GM21737 (cell line): ENCODE results near the gene MEST.
"Not testable (repeated sequence)": the region's sequence is repeated elsewhere in the genome, so short reads cannot be mapped to it uniquely, and the experiment has no call there.

Experiments used
- ATAC-seq: cut with Tn5 transposase; IDR thresholded peaks from one replicate; pipeline ENCODE4 v1.9.1; 2021; ENCODE audit warnings: mild to moderate bottlenecking, moderate library complexity; ENCODE audit not compliant: unreplicated experiment

The MEST gene

GRCh38 chr7:130483031-130483430 is 8.9 kb upstream of the MEST start:
- ATAC-seq, result no peak

DNA sequence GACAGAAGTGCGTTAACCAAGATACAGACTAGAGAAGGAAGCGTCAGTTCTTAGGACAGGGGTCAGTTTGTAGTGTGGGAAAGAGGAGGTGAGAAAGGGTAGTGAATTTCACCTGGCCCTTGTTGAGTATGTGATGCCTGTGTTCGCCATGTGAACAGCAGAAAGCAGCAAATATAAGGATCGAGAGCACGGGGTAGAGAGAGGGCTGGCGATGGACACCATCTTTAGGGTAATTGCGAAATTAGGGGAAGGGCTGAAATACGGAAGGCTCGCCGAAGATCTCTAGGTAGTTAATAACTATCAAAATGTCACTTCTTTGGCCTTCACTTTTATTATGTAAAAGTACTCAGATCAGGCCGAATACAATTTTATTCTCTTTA is 6.2 kb upstream of the MEST start:
- ATAC-seq, result no peak

- no peak for ATAC-seq
These were observed 5.6 kb upstream of the MEST start for GRCh38 chr7:130486114-130486953.

- ATAC-seq, result no peak
These were observed 4.9 kb upstream of the MEST start for GRCh38 chr7:130486954-130487436.

DNA sequence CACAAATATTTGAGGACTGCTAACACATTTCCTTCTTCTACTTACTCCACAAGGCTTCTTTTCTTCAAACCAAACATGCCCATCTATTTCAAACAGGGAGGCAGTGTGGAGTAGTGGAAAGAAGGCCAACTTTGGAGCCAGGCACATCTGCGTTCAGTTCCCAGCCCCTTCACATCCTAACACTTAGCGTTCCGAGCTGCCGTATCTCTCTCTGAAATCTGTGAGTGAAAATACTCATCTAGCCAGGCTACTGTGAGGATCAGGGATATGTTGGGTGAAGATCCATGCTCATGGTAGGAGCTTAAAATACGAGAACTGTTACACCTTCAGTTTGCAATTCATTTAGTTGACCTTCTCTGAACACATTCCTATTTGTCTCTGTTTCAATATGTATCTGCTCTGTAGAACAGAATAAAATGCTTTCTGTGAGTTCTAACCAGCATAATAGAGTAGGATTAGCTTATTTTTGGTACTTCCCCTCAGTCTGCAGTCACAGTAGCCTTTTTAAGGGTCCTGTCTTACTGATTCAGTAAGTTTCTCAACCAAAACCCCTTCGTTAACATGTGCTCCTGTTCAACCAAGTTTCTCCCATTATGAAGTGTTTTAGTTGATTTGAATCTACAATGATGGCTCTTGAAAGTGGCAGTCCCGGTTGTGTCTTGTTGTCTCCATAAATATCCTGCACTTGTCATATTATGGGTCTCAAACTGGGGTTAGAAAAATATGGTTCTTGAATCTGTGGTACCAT is 3.3 kb upstream of the MEST start:
- no peak for ATAC-seq

GRCh38 chr7:130489140-130489983 is 2.5 kb upstream of the MEST start:
- ATAC-seq, result no peak

GRCh38 chr7:130490311-130490791 is 1.5 kb upstream of the MEST start:
- no peak for ATAC-seq

- no peak for ATAC-seq
These were observed 739 bp upstream of the MEST start for GRCh38 chr7:130490888-130491804.

DNA sequence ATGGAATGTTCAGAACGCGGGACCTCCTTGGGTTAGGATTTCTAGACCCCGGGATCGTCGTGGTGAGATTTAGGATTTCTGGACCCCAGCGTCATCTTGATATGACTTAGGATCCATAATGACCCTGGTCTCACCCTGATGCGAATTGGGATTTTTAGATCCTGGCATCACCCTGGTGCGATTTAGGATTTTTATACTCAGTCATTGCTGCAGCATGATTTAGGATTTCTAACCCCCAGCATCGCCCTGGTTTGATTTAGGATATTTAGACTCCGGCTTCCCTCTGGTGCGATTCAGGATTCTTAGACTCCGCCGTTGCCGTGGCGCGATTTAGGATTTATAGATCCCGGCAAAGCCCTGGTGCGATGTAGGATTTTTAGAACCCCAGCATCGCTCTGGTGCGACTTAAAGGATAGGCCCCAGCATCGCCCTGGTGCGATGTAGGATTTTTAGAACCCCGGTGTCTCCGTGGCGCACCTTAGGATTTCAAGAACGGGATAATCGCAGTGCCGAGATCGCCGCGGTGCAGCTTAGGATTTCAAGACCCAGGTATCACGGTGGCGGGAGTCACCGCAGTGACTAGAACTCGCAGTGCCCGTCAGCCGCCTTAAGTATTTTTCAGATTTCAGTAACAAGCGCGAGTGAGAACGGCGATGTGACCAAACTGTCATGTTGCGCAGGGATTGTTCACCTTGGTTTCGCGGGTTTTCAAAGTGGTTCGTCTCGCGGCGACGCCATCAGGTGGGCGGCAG is 814 bp downstream of the MEST start:
- no peak for ATAC-seq

- no peak for ATAC-seq
These were observed 1.5 kb downstream of the MEST start for GRCh38 chr7:130493275-130493873.

DNA sequence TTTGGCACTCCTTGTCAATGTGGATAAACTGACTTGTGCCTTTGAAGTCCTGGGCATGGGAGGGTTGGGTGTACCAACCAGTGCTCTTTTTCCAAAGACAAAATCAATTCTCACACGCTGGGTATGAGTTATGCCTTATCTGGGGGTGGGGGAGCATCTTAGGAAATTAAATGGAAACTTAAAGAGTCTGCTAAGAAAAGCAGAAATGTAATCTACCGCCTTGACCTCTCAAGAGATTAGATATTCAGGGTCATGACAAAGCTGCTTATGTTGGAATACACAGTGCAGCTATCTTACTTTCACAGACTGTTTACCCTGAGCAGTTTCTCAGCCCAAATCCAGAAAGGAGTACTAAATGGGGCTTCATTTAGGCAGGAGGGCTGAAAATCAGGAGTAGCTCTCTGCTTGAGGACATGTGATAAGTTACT is 2.6 kb downstream of the MEST start:
- ATAC-seq, result no peak

DNA sequence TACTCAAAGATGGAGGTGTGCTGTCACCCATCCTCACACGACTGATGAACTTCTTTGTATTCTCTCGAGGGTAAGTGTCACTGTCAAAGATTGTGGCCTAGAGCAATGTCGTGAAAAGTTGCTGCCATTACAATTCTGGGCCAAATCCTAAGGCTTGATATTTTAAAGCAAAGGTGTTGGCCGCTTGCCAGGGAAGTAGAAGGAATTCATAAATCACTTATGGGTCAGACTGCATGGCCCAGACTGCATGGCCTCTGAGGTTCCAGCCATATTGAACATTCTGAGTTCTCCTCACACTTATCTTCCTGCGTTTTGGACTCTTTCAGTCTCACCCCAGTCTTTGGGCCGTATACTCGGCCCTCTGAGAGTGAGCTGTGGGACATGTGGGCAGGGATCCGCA is 8.6 kb downstream of the MEST start:
- no peak for ATAC-seq

DNA sequence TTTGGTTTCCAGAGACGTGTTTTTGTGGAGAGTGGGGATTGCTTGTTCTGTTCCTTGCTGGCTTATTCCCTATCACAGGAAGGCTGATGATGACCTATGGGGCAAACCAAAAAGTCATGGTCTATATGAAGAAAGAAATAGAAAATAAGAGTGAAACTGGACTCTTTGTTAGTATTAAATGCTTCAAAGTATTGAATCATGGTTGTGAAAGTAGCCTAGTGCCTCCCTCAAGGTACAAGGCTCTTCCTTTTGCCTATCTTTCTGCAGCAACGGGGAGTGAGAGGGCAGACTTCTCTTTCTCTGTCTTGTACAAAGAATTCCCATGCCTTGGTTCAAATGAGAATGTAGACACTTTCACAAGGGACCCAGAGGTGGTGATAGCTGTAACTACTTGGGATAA is 9.0 kb downstream of the MEST start:
- ATAC-seq, result no peak

DNA sequence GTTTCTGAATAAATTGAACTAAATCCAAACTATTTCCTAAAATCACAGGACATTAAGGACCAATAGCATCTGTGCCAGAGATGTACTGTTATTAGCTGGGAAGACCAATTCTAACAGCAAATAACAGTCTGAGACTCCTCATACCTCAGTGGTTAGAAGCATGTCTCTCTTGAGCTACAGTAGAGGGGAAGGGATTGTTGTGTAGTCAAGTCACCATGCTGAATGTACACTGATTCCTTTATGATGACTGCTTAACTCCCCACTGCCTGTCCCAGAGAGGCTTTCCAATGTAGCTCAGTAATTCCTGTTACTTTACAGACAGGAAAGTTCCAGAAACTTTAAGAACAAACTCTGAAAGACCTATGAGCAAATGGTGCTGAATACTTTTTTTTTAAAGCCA is 13.9 kb downstream of the MEST start:
- no peak for ATAC-seq

GRCh38 chr7:130506358-130506757 is 14.5 kb downstream of the MEST start:
- no peak for ATAC-seq

- ATAC-seq, result not testable (repeated sequence)
These were observed 20.2 kb downstream of the MEST start for GRCh38 chr7:130512038-130512437.

DNA sequence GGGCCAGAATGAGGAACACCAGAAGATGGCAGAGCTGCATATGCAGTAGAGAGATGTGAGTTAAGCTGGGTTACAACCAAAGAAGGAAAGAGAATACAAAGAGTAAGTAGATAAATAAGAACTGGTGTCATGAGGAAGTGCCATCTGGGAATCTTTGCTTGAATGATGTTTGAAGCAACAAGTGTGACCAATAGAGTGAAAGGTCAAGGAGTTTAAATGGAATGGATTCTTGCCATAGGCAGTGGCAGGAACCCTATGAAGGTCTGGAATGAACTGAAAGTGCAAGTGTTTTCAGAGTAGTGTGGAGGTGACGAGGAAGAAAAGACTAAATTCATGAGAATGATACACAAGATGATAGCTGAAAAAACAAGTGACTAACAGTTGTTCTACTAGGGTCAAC is 21.6 kb downstream of the MEST start:
- no peak for ATAC-seq

DNA sequence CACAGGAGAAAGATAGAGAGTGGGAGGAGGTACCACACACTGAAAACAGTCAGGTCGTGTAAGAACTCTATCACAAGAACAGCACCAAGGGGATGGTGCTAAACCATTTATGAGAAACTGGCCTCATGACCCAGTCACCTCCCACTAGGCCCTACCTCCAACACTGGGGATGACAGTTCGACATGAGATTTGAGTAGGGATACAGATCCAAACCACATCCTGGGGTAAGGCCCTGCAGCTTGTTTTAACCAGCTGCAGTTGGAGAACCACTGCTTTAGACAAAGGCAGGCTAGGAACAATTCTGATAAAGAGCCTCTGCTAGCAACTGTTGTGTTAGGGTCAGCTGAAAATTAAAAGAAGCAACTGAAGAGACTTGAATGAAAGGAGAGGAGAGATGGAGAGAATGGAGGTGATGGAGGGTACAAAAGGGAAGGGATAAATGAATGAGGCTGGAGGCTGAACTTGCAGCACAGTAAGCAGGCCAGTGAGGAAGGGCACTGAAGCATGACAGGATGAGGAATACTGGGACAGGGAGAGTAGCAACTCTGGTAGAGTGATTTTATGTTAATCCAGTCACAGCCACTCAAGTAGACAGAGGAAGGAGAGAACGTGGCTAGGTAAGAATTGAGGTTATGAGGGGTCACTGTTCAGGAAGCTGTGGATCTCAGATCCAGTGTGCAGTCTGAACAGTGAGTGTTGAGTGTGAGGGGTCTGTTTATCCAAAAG is 23.6 kb downstream of the MEST start:
- no peak for ATAC-seq
